Measurements from ENCODE around the gene SGO2. TPM values are rescaled to one million over a fixed set of nuclear protein-coding genes. Genes with fewer than 3 reads are reported as not detected.

The SGO2 gene
- total and polyA plus RNA-seq, 10 of the 15 experiments (the other 5 are each of a cell fraction or from before 2014, with no cell fraction given): 15.8 to 55.2 (median 24.3) TPM

- Histone ChIP-seq H4K20me1 (ENCODE audit: control insufficient read depth, insufficient read depth) (no peaks in the 10 kb centered on the region), H3K27me3 (replicated peaks in 1 of 2; ENCODE audit: control insufficient read depth in 2 of 2, insufficient read depth in 2 of 2, low read length in 1 of 2) (no peaks in the 10 kb centered on the region), H2AFZ (ENCODE audit: control insufficient read depth, low read depth, low read length) (peak within 1 kb of the TSS; percentile 98), H3K4me3 (peak within 1 kb of the TSS; percentile 86), H3K4me1 (ENCODE audit: control insufficient read depth, insufficient read depth, low read length) (no peaks in the 10 kb centered on the region), H3K79me2 (ENCODE audit: control insufficient read depth, insufficient read depth, low read length) (peaks cover 11% of the 10 kb centered on the region), H3K9ac (ENCODE audit: control insufficient read depth, insufficient read depth, low read length) (peak within 1 kb of the TSS; percentile 99), H3K27ac (ENCODE audit: control insufficient read depth, insufficient read depth) (peak within 1 kb of the TSS; percentile 80), H3K36me3 (ENCODE audit: control insufficient read depth in 2 of 2, insufficient read depth in 2 of 2, low read length in 1 of 2) (no peaks in the 10 kb centered on the region), H3K9me3 (replicated peaks; ENCODE audit: control insufficient read depth, insufficient read depth, low read length) (no peaks in the 10 kb centered on the region), H3K4me2 (ENCODE audit: control insufficient read depth, insufficient read depth) (peak within 1 kb of the TSS; percentile 97)
- ChIA-PET CTCF (interaction anchor here (0.6 to 5.1 kb wide), 7 partner anchors 12 to 305 kb away, joined by 3 to 45 read pairs (median 3); partner anchors contain the start of gene SGO2), POLR2A (interaction anchor here (0.7 to 1.9 kb wide), 4 partner anchors 12 to 26 kb away, joined by 3 to 14 read pairs (median 5); partner anchors contain the start of gene SGO2), SMC1A (ENCODE audit: uncharacterized antibody, unreplicated experiment) (interaction anchor here (1.2 to 1.8 kb wide), 3 partner anchors 11 to 26 kb away, joined by 3 to 9 read pairs (median 7); no protein-coding TSS in a partner anchor), RAD21 (ENCODE audit: unreplicated experiment) (interaction anchor here (1.2 to 2.4 kb wide), 3 partner anchors 16 to 27 kb away, joined by 4 to 20 read pairs (median 5); partner anchors contain the start of gene SGO2)
- in situ Hi-C loops (cut with MboI): no loop called here
- BruUV-seq (replicated peaks): no TSS peak
- peak; percentile 99 for ATAC-seq
- peak; percentile 62 for DNase-seq (ENCODE audit: low read depth, low spot score)
- intact Hi-C loops (cut with micrococcal nuclease; ENCODE audit: unreplicated experiment): loop anchor here (2.0 kb wide), 1 partner anchor 27 kb away; no protein-coding TSS in a partner anchor
- FAIRE-seq: no peak
- WGBS (ENCODE audit: insufficient coverage, insufficient replicate concordance, low lambda C conversion rate, missing lambda C conversion rate): under 1% methylated on average over 64 of the region's 78 CpGs
- TF ChIP-seq RB1 (IDR thresholded peaks at IDR 0.05; ENCODE audit: borderline replicate concordance) (peak; percentile 85; the same call in 1 of the 2 replicates), TARDBP (IDR thresholded peaks at IDR 0.05; ENCODE audit: borderline replicate concordance) (no peak), NRF1 (conservative IDR thresholded peaks at IDR 0.05; ENCODE audit: low read depth, low read length) (no peak), BHLHE40 (IDR thresholded peaks at IDR 0.05; ENCODE audit: borderline replicate concordance in 1 of 2, low read depth in 2 of 2, low read length in 1 of 2) (peak; percentile 66 to 90; a peak in 3 of 4 replicates), ESRRA (IDR thresholded peaks at IDR 0.05; ENCODE audit: low read length) (no peak), BMI1 (IDR thresholded peaks at IDR 0.05; ENCODE audit: borderline replicate concordance) (no peak), EP300 (IDR thresholded peaks at IDR 0.05; ENCODE audit: borderline replicate concordance in 1 of 2, control insufficient read depth in 1 of 2, low read depth in 2 of 2, low read length in 2 of 2) (no peak), TAF1 (IDR thresholded peaks at IDR 0.05; ENCODE audit: borderline replicate concordance, low read depth, low read length) (peak; percentile 68; the same call in 1 of the 2 replicates), BCLAF1 (IDR thresholded peaks at IDR 0.05) (0 out of 2 replicates have a peak, but pooled peaks have one; percentile 6), SMARCA5 (IDR thresholded peaks at IDR 0.05) (peak; percentile 99), NR2F1 (conservative IDR thresholded peaks at IDR 0.05) (peak; percentile 85; the same call in 1 of the 2 replicates), ZNF384 (IDR thresholded peaks at IDR 0.05; ENCODE audit: borderline replicate concordance, low read depth, low read length) (no peak), ATF7 (IDR thresholded peaks at IDR 0.05; ENCODE audit: low read depth) (no peak), ZNF217 (IDR thresholded peaks at IDR 0.05) (peak; percentile 83; the same call in 1 of the 2 replicates), TCF12 (IDR thresholded peaks at IDR 0.05; ENCODE audit: low read depth, low read length) (peak; percentile 63; the same call in 1 of the 2 replicates), MTA2 (IDR thresholded peaks at IDR 0.05; ENCODE audit: low read depth) (peak; percentile 50; the same call in 1 of the 2 replicates), RAD21 (IDR thresholded peaks at IDR 0.05; ENCODE audit: insufficient read depth, low read depth, low read length) (peak; percentile 23; the same call in 1 of the 2 replicates), E2F4 (IDR thresholded peaks at IDR 0.05; ENCODE audit: low read depth, low read length) (no peak), ETV6 (conservative IDR thresholded peaks at IDR 0.05 in 1 of 2, IDR thresholded peaks at IDR 0.05 in 1 of 2; ENCODE audit: borderline replicate concordance in 1 of 2, low read depth in 1 of 2) (peak in 1 of 2 experiments; percentile 53; a peak in 1 of 4 replicates)
Observed at GRCh38 chr2:200509612-200510433, 16.2 kb upstream of the SGO2 start, which contains the start of gene KCTD18. Gene KCTD18, minus strand, starts transcription at chr2:200510068. Its CDS starts 3,052 bp downstream, at chr2:200507016.

All from GM12878 (cell line).